Colonic mucosa (tissue), 4 donors: ENCODE results near the gene SIGLEC6. TPM values are rescaled to one million over a fixed set of nuclear protein-coding genes. Genes with fewer than 3 reads are reported as not detected.
A peak's percentile ranks its signal among the peaks of the same experiment; 100 is the strongest.

Experiments
- DNase-seq: peaks from one replicate; pipeline ENCODE4 v3.0.0-alpha.2; 2020
- H3K27ac ChIP-seq: fragments of 200-600 bp; one replicate; pipeline ENCODE4 v1.8.0; 2021
- H3K27me3 ChIP-seq: fragments of 200-600 bp; one replicate; pipeline ENCODE4 v1.8.0; 2021
- H3K36me3 ChIP-seq: fragments of 200-600 bp; one replicate; pipeline ENCODE4 v1.8.0; 2021
- H3K4me1 ChIP-seq: fragments of 200-600 bp; one replicate; pipeline ENCODE4 v1.8.0; 2021; ENCODE audit warnings: mild to moderate bottlenecking
- H3K4me3 ChIP-seq: fragments of 200-600 bp; one replicate; pipeline ENCODE4 v1.8.0; 2021
- H3K9ac ChIP-seq, 2 donors: one replicate each; pipeline ENCODE4 v1.7.0; 2013; ENCODE audit warnings: control low read depth in 2 of 2, low read depth in 2 of 2, low read length in 2 of 2
- H3K9me3 ChIP-seq: fragments of 200-600 bp; one replicate; pipeline ENCODE4 v1.8.0; 2021
- intact Hi-C: fragments of 100-400 bp; cut with DNase I; formaldehyde crosslinking; loops from one replicate; pipeline ENCODE4 v1.14.1; 2022
- total RNA-seq, 2 donors: library from RNA; stranded (reverse); fragmentation: NEBNext Ultra II Directional in 1 of 2; extraction: Animal tissue kit (Norgen Biotek cat#: 25700) in 1 of 2; gene quantifications; one replicate each; pipeline ENCODE4 v1.2.1, GENCODE V29; 2021
- TF ChIP-seq, protein P1 (sequence below): fragments of 200-600 bp; IDR thresholded peaks from one replicate; pipeline ENCODE4 v1.8.0; 2022; ENCODE audit warnings: antibody characterized with exemption, mild to moderate bottlenecking
- donor health status: healthy.
- donor health status: DM: no; HTN: no; CAD: no.
- donor health status: DM: no; HTN: no; CAD: no.

SIGLEC6 gene
- total RNA-seq, 2 donors from 2014 or later = 0.98 to 1.9 TPM

DNA sequence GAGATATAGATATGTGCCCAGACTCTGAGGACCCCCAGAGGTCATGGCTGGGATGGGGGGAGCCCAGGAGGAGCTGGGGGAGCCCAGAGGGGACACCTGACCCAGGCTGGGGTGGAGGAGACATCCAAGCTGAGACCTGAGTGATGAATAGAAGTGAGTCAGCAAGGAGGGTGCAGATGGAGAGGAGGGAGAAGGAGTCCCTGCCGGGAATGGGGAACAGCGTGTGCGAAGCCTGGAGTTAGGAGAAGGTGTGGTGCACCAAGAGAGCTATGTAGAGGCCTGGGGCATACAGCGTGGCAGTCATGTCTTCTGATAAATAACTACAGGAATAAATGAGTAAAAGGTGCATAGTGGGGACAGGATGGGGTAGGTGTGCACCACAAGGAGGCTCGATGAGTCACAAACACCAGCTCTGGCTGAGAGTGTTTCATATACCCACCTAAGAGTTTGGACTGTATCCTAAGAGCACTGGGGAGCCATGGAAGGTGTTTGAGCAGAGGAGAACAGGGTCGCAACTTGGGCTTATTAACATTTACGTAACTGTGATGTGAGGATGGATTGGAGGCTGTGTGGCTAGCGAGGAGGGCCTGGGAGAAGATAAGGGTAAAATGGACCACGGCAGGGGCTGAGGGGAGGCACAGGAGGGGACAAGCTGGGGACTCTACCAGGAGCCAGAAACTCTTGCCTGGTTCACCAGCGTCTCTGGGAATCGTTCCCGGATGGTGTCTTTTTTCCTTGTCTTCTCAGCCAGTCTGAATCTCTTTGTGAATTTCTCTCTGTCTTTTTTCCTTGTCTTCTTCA, 51.7 kb downstream of the SIGLEC6 start:
- Histone ChIP-seq H3K36me3 (no peaks in the 10 kb centered on the region), H3K4me3 (no peak overlapping the region), H3K9me3 (no peaks in the 10 kb centered on the region), H3K4me1 (no peaks in the 10 kb centered on the region), H3K27ac (no peak overlapping the region), H3K9ac (no peak overlapping the region), H3K27me3 (no peaks in the 10 kb centered on the region)
- TF ChIP-seq, protein P1, sequence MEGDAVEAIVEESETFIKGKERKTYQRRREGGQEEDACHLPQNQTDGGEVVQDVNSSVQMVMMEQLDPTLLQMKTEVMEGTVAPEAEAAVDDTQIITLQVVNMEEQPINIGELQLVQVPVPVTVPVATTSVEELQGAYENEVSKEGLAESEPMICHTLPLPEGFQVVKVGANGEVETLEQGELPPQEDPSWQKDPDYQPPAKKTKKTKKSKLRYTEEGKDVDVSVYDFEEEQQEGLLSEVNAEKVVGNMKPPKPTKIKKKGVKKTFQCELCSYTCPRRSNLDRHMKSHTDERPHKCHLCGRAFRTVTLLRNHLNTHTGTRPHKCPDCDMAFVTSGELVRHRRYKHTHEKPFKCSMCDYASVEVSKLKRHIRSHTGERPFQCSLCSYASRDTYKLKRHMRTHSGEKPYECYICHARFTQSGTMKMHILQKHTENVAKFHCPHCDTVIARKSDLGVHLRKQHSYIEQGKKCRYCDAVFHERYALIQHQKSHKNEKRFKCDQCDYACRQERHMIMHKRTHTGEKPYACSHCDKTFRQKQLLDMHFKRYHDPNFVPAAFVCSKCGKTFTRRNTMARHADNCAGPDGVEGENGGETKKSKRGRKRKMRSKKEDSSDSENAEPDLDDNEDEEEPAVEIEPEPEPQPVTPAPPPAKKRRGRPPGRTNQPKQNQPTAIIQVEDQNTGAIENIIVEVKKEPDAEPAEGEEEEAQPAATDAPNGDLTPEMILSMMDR = no peak
- no peak for DNase-seq
- intact Hi-C loops = no loop called here

DNA sequence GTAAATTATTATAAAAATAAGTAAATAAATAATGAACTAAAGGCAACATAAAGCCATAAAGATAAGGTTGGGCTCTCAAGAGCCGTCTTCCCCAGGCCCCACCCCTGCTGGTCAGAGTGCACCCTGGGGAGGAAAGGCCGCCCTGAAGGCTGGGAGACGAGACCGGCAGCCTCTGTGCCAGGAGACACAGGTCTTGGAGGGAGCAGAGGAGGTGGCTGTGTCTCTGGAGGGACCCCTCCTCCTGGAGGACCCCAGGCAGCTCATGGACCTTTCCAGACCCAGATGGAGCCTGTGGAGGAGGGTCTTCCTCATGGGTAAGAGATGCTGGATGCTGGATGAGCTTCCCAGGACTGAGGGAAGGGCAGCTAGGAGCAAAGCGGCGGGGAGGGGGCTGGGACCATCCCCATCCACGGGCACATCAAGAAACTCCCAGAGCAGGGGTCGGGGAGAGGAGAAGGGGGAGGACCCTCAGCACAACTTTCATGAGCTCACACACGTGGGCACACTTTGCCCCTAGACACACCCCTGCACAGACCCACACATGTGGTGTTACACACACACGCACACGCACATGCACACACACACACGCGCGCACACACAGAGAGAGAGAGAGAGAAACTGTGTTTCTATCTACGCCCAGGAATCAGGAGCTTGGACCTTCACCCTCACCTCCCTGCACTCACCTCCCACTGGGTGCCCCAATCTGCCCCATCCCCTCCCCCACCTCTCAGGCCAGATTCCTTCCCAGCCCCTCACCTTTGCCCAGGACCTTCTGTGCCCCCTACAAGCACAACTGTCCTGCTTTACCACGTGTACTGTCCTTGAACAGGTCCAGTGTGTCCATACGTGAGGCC, 52.9 kb downstream of the SIGLEC6 start, which contains the start of gene CEACAM18:
Gene CEACAM18, plus strand, starts transcription at position 159 of the 854 bp plus-strand sequence.
- intact Hi-C loops = no loop called here
- no peak within 1 kb of the TSS for H3K27ac ChIP-seq
- TF ChIP-seq, protein P1 = no peak

DNA sequence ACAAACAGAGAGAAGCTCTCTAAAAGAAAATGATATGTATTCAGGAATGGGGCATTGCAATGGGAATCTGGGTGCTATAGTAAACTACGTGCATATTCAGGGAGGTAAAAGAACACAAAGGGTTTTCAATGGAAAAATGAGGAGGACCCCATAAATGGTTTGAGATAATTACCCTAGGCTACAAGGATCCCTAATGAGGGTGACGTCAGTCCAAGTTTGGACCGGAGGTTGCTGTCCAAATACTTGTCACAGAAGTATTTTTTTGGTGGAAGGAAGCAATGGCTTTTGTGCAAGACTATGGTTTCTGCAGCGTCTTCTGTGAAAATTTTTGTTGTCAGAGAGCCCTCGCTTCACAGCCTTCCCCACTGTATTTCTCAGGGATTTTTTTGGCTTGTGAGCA, 54.1 kb downstream of the SIGLEC6 start:
- Histone ChIP-seq H3K27ac (no peak overlapping the region), H3K36me3 (no peaks in the 10 kb centered on the region), H3K9me3 (no peaks in the 10 kb centered on the region), H3K4me1 (no peaks in the 10 kb centered on the region), H3K4me3 (no peak overlapping the region), H3K9ac (no peak overlapping the region), H3K27me3 (no peaks in the 10 kb centered on the region)
- DNase-seq = no peak
- TF ChIP-seq, protein P1 = no peak
- intact Hi-C loops = no loop called here

More for the DNA sequence above, 52.9 kb downstream of the SIGLEC6 start, which contains the start of gene CEACAM18:
- no peak within 1 kb of the TSS for H3K4me3 ChIP-seq
- no peak for DNase-seq
- no peaks in the 10 kb centered on the region for H3K36me3 ChIP-seq
- no peak within 1 kb of the TSS for H3K9ac ChIP-seq
- no peaks in the 10 kb centered on the region for H3K9me3 ChIP-seq
- no peaks in the 10 kb centered on the region for H3K27me3 ChIP-seq
- H3K4me1 ChIP-seq = no peaks in the 10 kb centered on the region

DNA sequence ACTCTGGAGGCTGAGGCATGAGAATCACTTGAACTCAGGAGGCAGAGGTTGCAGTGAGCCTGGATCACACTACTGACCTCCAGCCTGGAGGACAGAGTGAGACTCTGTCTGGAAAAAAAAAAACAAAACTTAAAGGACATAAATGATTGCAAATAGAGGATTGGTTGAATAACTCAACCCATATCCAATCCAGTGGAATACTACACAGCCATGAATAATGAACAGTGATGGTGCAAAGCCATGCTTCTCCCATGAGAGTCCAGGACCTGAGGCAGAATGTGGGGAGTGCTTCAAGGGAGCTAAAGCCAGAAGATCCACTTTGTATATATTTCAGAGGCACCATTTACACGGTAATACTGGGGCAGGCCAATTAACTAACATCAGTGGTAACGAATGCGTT, 55.3 kb downstream of the SIGLEC6 start:
- Histone ChIP-seq H3K9me3 (no peaks in the 10 kb centered on the region), H3K9ac (no peak overlapping the region), H3K4me3 (no peak overlapping the region), H3K27me3 (no peaks in the 10 kb centered on the region), H3K36me3 (no peaks in the 10 kb centered on the region), H3K27ac (no peak overlapping the region), H3K4me1 (no peaks in the 10 kb centered on the region)
- DNase-seq = no peak
- TF ChIP-seq, protein P1 = no peak
- intact Hi-C loops = no loop called here

DNA sequence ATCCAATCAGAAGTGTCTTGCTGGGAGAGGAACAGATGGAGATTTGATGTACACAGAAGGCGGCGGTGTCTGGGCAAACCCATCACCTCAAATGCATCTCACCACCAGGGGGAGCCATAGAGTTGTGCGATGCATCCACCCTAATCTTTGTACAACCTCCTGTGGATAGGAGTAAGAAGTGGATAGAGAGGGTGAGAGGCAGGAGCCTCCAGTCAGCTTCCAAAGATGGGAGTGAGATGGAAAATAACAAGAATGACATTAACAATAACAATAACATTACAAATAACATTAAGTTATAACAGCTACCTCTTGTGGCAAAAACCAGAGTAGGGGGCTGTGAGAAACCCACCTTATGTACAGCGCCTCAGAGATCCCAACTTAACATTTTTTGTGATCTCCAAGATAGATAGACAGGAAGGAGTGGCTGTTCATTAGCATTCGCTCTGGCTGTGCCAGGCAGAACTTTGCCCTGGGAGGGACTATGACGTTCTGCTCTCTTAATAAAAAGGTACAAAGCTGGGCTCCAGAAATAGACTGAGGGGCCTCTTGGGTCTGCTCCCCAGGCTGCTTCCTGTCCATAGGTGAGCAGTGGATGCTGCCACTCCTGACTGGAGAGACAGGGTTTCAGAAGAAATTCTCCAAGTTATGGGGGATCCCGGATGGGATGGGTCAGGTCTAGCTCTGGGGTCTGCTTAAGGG, 58.3 kb downstream of the SIGLEC6 start:
- H3K4me3 ChIP-seq = no peak overlapping the region
- no peaks in the 10 kb centered on the region for H3K9me3 ChIP-seq
- peak; percentile 83 for DNase-seq
- H3K27ac ChIP-seq = no peak overlapping the region
- H3K4me1 ChIP-seq = no peaks in the 10 kb centered on the region
- no peaks in the 10 kb centered on the region for H3K36me3 ChIP-seq
- H3K27me3 ChIP-seq = no peaks in the 10 kb centered on the region
- TF ChIP-seq, protein P1 = peak; percentile 82
- intact Hi-C loops = loop anchor here (5.0 kb wide), 2 partner anchors 39 to 184 kb away; no protein-coding TSS in a partner anchor
- no peak overlapping the region for H3K9ac ChIP-seq
